IMR-90 (cell line): Measurements from ENCODE around the gene LRRC4C. TPM values are rescaled to one million over a fixed set of nuclear protein-coding genes. Genes with fewer than 3 reads are reported as not detected.

Experiments used
- ATAC-seq: fragments of 200-7000 bp; cut with Tn5 transposase; 2 replicates; pipeline ENCODE4 v1.9.1; 2020; ENCODE audit warnings: low read depth, mild to moderate bottlenecking, moderate library complexity
- BruUV-seq: library from RNA; stranded (reverse); fragments of 400-500 nt; replicated peaks from 2 replicates; lab custom pipeline; 2021; lab: Mats Ljungman, UMichigan
- CTCF ChIA-PET: fragments of 300-600 bp; formaldehyde crosslinking; extraction: SDS; loops from one replicate; lab custom pipeline; 2021; ENCODE audit warnings: antibody characterized with exemption; lab: Yijun Ruan, JAX
- POLR2A ChIA-PET: fragments of 300-600 bp; sonication (Branson Sonifier 250); formaldehyde crosslinking; loops from one replicate; lab custom pipeline; 2022; ENCODE audit warnings: antibody characterized with exemption; ENCODE audit not compliant: unreplicated experiment; lab: Charles Lee
- DNase-seq: peaks from one replicate; pipeline ENCODE4 v3.0.0; 2013
- H2AFZ ChIP-seq: replicated peaks from 2 replicates; pipeline ENCODE3; 2013; ENCODE audit warnings: low read length, mild to moderate bottlenecking; ENCODE audit not compliant: poor library complexity
- H2AK5ac ChIP-seq: 2 replicates; pipeline ENCODE4 v1.6.1; 2013; ENCODE audit warnings: low read depth, low read length, inconsistent platforms
- H2AK9ac ChIP-seq: replicated peaks from 2 replicates; pipeline ENCODE3; 2013; ENCODE audit warnings: mild to moderate bottlenecking, low read depth, low read length, moderate library complexity; ENCODE audit not compliant: poor library complexity
- H2BK120ac ChIP-seq: 2 replicates; pipeline ENCODE4 v1.6.1; 2013; ENCODE audit warnings: low read depth, low read length, inconsistent platforms
- H2BK15ac ChIP-seq: 3 replicates; pipeline ENCODE4 v1.6.1; 2013; ENCODE audit warnings: low read depth, low read length, inconsistent platforms
- H2BK20ac ChIP-seq: 2 replicates; pipeline ENCODE4 v1.6.1; 2013; ENCODE audit warnings: low read depth, mild to moderate bottlenecking, inconsistent platforms, low read length, moderate library complexity
- H2BK5ac ChIP-seq: 2 replicates; pipeline ENCODE4 v1.6.1; 2013; ENCODE audit warnings: mild to moderate bottlenecking, low read depth, low read length, inconsistent platforms; ENCODE audit not compliant: poor library complexity, severe bottlenecking
- H3K14ac ChIP-seq: replicated peaks from 2 replicates; pipeline ENCODE4 v1.6.1; 2013; ENCODE audit warnings: low read depth, low read length, inconsistent platforms
- H3K18ac ChIP-seq: 2 replicates; pipeline ENCODE4 v1.6.1; 2013; ENCODE audit warnings: low read depth, low read length, control low read depth
- H3K23ac ChIP-seq: 2 replicates; pipeline ENCODE4 v1.6.1; 2013; ENCODE audit warnings: low read depth, low read length, inconsistent platforms
- H3K27ac ChIP-seq: 2 replicates; pipeline ENCODE4 v1.5.1; 2013; ENCODE audit warnings: mild to moderate bottlenecking, control low read depth, low read length; ENCODE audit not compliant: insufficient read depth
- H3K27me3 ChIP-seq: 2 replicates; pipeline ENCODE4 v1.6.1; 2013; ENCODE audit warnings: low read length; ENCODE audit not compliant: control insufficient read depth, insufficient read depth
- H3K36me3 ChIP-seq: 2 replicates; pipeline ENCODE4 v1.6.1; 2013; ENCODE audit warnings: low read length, mixed read lengths; ENCODE audit not compliant: control insufficient read depth, insufficient read depth
- H3K4ac ChIP-seq: 2 replicates; pipeline ENCODE4 v1.6.1; 2013; ENCODE audit warnings: low read depth, low read length, inconsistent platforms
- H3K4me1 ChIP-seq: 2 replicates; pipeline ENCODE4 v1.6.1; 2013; ENCODE audit warnings: low read length, mixed read lengths; ENCODE audit not compliant: control insufficient read depth, insufficient read depth
- H3K4me2 ChIP-seq: 2 replicates; pipeline ENCODE4 v1.6.1; 2013; ENCODE audit warnings: low read depth, mild to moderate bottlenecking, control low read depth, low read length, moderate library complexity
- H3K4me3 ChIP-seq: 2 replicates; pipeline ENCODE4 v1.5.1; 2013; ENCODE audit warnings: low read depth, mild to moderate bottlenecking, control low read depth, low read length, moderate library complexity; ENCODE audit not compliant: insufficient read depth
- H3K56ac ChIP-seq: 2 replicates; pipeline ENCODE4 v1.6.1; 2013; ENCODE audit warnings: low read length, inconsistent platforms; ENCODE audit not compliant: insufficient read depth; ENCODE audit errors: extremely low read depth
- H3K79me1 ChIP-seq, 2 experiments: 2 replicates each; pipeline ENCODE4 v1.6.1; 2013; ENCODE audit warnings: low read length in 2 of 2, inconsistent platforms in 1 of 2, low read depth in 1 of 2
- H3K9ac ChIP-seq: 2 replicates; pipeline ENCODE4 v1.6.1; 2013; ENCODE audit warnings: low read depth, low read length, control low read depth
- H3K9me1 ChIP-seq: 2 replicates; pipeline ENCODE4 v1.6.1; 2013; ENCODE audit warnings: low read length, inconsistent platforms; ENCODE audit not compliant: insufficient read depth
- H3K9me3 ChIP-seq: 2 replicates; pipeline ENCODE4 v1.6.1; 2013; ENCODE audit warnings: low read length; ENCODE audit not compliant: control insufficient read depth, insufficient read depth
- H4K20me1 ChIP-seq: 2 replicates; pipeline ENCODE4 v1.6.1; 2013; ENCODE audit warnings: low read length, inconsistent platforms; ENCODE audit not compliant: insufficient read depth
- H4K5ac ChIP-seq: 2 replicates; pipeline ENCODE4 v1.6.1; 2013; ENCODE audit warnings: mild to moderate bottlenecking, low read depth, low read length, control low read depth
- H4K8ac ChIP-seq, 2 experiments: 2 replicates each; pipeline ENCODE4 v1.6.1; 2013; ENCODE audit warnings: low read depth in 2 of 2, low read length in 2 of 2, control low read depth in 1 of 2, inconsistent platforms in 1 of 2
- H4K91ac ChIP-seq: 2 replicates; pipeline ENCODE4 v1.6.1; 2013; ENCODE audit warnings: low read depth, low read length, inconsistent platforms; ENCODE audit not compliant: insufficient read depth
- BHLHE40 ChIP-seq: fragments of 150-350 bp; IDR thresholded peaks from 2 replicates; pipeline ENCODE4 v1.6.1; 2016; ENCODE audit warnings: mild to moderate bottlenecking, low read depth, low read length
- CEBPB ChIP-seq: IDR thresholded peaks from 2 replicates; pipeline ENCODE4 v1.6.1; 2012; ENCODE audit warnings: low read depth, low read length, improper control_type of control experiment
- CHD1 ChIP-seq: IDR thresholded peaks from 2 replicates; pipeline ENCODE4 v1.6.1; 2012; ENCODE audit warnings: low read depth, low read length, improper control_type of control experiment
- FOS ChIP-seq: fragments of 150-350 bp; IDR thresholded peaks from 2 replicates; pipeline ENCODE4 v1.6.1; 2016; ENCODE audit warnings: low read depth, low read length
- MAFK ChIP-seq: IDR thresholded peaks from 2 replicates; pipeline ENCODE4 v1.6.1; 2012; ENCODE audit warnings: low read depth, low read length, improper control_type of control experiment
- MAZ ChIP-seq: IDR thresholded peaks from 2 replicates; pipeline ENCODE4 v1.6.1; 2012; ENCODE audit warnings: low read depth, mild to moderate bottlenecking, low read length, improper control_type of control experiment, moderate library complexity, borderline replicate concordance
- MXI1 ChIP-seq: IDR thresholded peaks from 2 replicates; pipeline ENCODE4 v1.6.1; 2012; ENCODE audit warnings: low read depth, mild to moderate bottlenecking, low read length, moderate library complexity, borderline replicate concordance
- NFE2L2 ChIP-seq: fragments of 150-350 bp; IDR thresholded peaks from 2 replicates; pipeline ENCODE4 v1.6.1; 2016; ENCODE audit warnings: low read depth, mild to moderate bottlenecking, low read length
- POLR2A ChIP-seq: IDR thresholded peaks from 2 replicates; pipeline ENCODE4 v1.6.1; 2012; ENCODE audit warnings: mild to moderate bottlenecking, low read depth, low read length
- RAD21 ChIP-seq: IDR thresholded peaks from 2 replicates; pipeline ENCODE4 v1.6.1; 2012; ENCODE audit warnings: low read length, improper control_type of control experiment
- RCOR1 ChIP-seq: IDR thresholded peaks from 2 replicates; pipeline ENCODE4 v1.6.1; 2012; ENCODE audit warnings: mild to moderate bottlenecking, low read length, improper control_type of control experiment; ENCODE audit not compliant: insufficient replicate concordance
- RFX5 ChIP-seq: IDR thresholded peaks from 2 replicates; pipeline ENCODE4 v1.8.0; 2012; ENCODE audit warnings: low read depth, mild to moderate bottlenecking, low read length, moderate library complexity
- SMC3 ChIP-seq: fragments of 150-350 bp; IDR thresholded peaks from 2 replicates; pipeline ENCODE4 v1.6.1; 2016; ENCODE audit warnings: low read depth, mild to moderate bottlenecking, antibody characterized with exemption, low read length, moderate library complexity
- WGBS, 2 experiments: methylation state at CpG; one replicate each; pipeline versions ENCODE4 v1.1.5 to v1.1.7; 2013; ENCODE audit warnings: missing lambda C conversion rate in 2 of 2; ENCODE audit not compliant: insufficient read length in 1 of 2; ENCODE audit errors: extremely low coverage in 2 of 2; 5-methylcytosine and 5-hydroxymethylcytosine counted together
- dilution Hi-C: fragments of 300-500 bp; cut with HindIII; formaldehyde crosslinking; loops from one replicate; pipeline ENCODE4 v1.14.3; 2018; ENCODE audit warnings: low sequenced_read_pairs; ENCODE audit not compliant: unreplicated experiment
- in situ Hi-C: fragments of 300-500 bp; cut with MboI; formaldehyde crosslinking; loops from 3 replicates; pipeline ENCODE4 v1.14.3; 2019; ENCODE audit warnings: low sequenced_read_pairs, inconsistent platforms, mixed read lengths
- intact Hi-C: fragments of 100-400 bp; cut with micrococcal nuclease; formaldehyde crosslinking; loops from 2 replicates; pipeline ENCODE4 v1.10.0; 2022
- polyA plus RNA-seq, 3 experiments: library from polyadenylated mRNA; depleted of rRNA; stranded (reverse); fragments of >200 nt; gene quantifications; 2 replicates each; pipeline ENCODE4 v1.2.3, GENCODE V29; 2012; ENCODE audit warnings: low replicate concordance in 1 of 3
- total RNA-seq: library from RNA; depleted of rRNA; stranded (reverse); fragments of >200 nt; gene quantifications from 2 replicates; pipeline ENCODE4 v1.2.3, GENCODE V29; 2012
- TF ChIP-seq, protein P1 (sequence below): fragments of 150-350 bp; IDR thresholded peaks from 2 replicates; pipeline ENCODE4 v1.6.1; 2017; ENCODE audit warnings: mild to moderate bottlenecking, antibody characterized with exemption, low read length, low read depth
- TF ChIP-seq, protein P2 (sequence below): fragments of 150-350 bp; IDR thresholded peaks from 2 replicates; pipeline ENCODE4 v1.6.1; 2016; ENCODE audit warnings: low read depth, mild to moderate bottlenecking, low read length, moderate library complexity, borderline replicate concordance
- TF ChIP-seq, protein P3 (sequence below): conservative IDR thresholded peaks from 2 replicates; pipeline ENCODE4 v1.5.1; 2012; ENCODE audit warnings: mild to moderate bottlenecking, low read depth, low read length, improper control_type of control experiment

Gene LRRC4C
- total and polyA plus RNA-seq, 2 of the 4 experiments (the other 2 are of a cell fraction), result under 0.01 to 0.03 TPM

DNA sequence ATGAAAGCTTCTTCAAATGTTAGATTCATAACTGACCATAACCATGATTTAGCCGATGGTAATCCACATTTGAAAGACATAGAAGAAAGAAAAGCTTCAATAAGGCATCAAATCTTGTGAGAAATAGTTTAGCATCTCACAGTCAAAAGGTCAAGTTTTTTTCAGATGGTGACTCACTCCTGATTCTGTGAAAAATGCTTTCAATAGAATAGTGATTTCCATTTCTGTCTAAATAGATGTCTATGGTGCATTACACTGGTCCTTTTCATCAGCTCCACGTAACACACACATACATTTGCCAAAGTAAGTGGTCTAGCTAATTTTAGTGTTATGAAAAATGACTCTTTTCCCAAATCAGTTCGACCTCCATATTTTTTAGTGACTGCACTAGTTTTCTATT is 139.2 kb downstream of the LRRC4C start:
- DNase-seq, result no peak
- Histone ChIP-seq H2AK5ac (no peak overlapping the region), H3K4ac (no peak overlapping the region), H4K20me1 (no peaks in the 10 kb centered on the region), H3K4me1 (no peaks in the 10 kb centered on the region), H2BK15ac (no peak overlapping the region), H4K5ac (no peak overlapping the region), H3K36me3 (no peaks in the 10 kb centered on the region), H3K14ac (no peak overlapping the region), H2AK9ac (no peak overlapping the region), H2BK20ac (no peak overlapping the region), H3K27me3 (no peaks in the 10 kb centered on the region), H4K91ac (no peak overlapping the region), H3K4me2 (no peak overlapping the region), H3K79me1 (no peaks in the 10 kb centered on the region), H3K27ac (no peak overlapping the region), H2BK5ac (no peak overlapping the region), H2AFZ (no peak overlapping the region), H3K9me3 (0 out of 2 replicates have a peak, but pooled peaks cover 4% of the 10 kb centered on the region), H3K9ac (no peak overlapping the region), H3K9me1 (no peaks in the 10 kb centered on the region), H2BK120ac (no peak overlapping the region), H3K4me3 (no peak overlapping the region), H4K8ac (no peak overlapping the region), H3K18ac (no peak overlapping the region), H3K23ac (no peak overlapping the region), H3K56ac (no peak overlapping the region)
- in situ Hi-C loops (no loop called here), dilution Hi-C loops (no loop called here), intact Hi-C loops (no loop called here)
- no TSS peak for BruUV-seq
- WGBS, 2 experiments, result 0% methylated on average over 1 of the region's 3 CpGs; no CpG with 5 or more reads in 1 of the 2 experiments
- ATAC-seq, result no peak
- TF ChIP-seq MAFK (no peak), RCOR1 (no peak), MXI1 (no peak), SMC3 (no peak), NFE2L2 (no peak), MAZ (no peak), RAD21 (no peak), CHD1 (no peak), RFX5 (no peak), POLR2A (no peak), BHLHE40 (no peak), CEBPB (no peak), FOS (no peak)
- TF ChIP-seq, protein P1, sequence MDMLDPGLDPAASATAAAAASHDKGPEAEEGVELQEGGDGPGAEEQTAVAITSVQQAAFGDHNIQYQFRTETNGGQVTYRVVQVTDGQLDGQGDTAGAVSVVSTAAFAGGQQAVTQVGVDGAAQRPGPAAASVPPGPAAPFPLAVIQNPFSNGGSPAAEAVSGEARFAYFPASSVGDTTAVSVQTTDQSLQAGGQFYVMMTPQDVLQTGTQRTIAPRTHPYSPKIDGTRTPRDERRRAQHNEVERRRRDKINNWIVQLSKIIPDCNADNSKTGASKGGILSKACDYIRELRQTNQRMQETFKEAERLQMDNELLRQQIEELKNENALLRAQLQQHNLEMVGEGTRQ, result no peak
- TF ChIP-seq, protein P2, sequence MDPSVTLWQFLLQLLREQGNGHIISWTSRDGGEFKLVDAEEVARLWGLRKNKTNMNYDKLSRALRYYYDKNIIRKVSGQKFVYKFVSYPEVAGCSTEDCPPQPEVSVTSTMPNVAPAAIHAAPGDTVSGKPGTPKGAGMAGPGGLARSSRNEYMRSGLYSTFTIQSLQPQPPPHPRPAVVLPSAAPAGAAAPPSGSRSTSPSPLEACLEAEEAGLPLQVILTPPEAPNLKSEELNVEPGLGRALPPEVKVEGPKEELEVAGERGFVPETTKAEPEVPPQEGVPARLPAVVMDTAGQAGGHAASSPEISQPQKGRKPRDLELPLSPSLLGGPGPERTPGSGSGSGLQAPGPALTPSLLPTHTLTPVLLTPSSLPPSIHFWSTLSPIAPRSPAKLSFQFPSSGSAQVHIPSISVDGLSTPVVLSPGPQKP, result no peak
- TF ChIP-seq, protein P3, sequence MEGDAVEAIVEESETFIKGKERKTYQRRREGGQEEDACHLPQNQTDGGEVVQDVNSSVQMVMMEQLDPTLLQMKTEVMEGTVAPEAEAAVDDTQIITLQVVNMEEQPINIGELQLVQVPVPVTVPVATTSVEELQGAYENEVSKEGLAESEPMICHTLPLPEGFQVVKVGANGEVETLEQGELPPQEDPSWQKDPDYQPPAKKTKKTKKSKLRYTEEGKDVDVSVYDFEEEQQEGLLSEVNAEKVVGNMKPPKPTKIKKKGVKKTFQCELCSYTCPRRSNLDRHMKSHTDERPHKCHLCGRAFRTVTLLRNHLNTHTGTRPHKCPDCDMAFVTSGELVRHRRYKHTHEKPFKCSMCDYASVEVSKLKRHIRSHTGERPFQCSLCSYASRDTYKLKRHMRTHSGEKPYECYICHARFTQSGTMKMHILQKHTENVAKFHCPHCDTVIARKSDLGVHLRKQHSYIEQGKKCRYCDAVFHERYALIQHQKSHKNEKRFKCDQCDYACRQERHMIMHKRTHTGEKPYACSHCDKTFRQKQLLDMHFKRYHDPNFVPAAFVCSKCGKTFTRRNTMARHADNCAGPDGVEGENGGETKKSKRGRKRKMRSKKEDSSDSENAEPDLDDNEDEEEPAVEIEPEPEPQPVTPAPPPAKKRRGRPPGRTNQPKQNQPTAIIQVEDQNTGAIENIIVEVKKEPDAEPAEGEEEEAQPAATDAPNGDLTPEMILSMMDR, result no peak
- ChIA-PET CTCF (no interaction called here), POLR2A (no interaction called here)
